ENCODE data around the gene RBBP6.

- TF ChIP-seq RFX5 (IDR thresholded peaks at IDR 0.05; ENCODE audit: low read length) (no peak), POLR2AphosphoS5 (IDR thresholded peaks at IDR 0.05; ENCODE audit: low read depth, low read length) (no peak), CTCF (IDR thresholded peaks at IDR 0.05) (no peak), CHD2 (IDR thresholded peaks at IDR 0.05; ENCODE audit: low read length, partially characterized antibody) (no peak), EP300 (IDR thresholded peaks at IDR 0.05; ENCODE audit: borderline replicate concordance in 1 of 2, low read depth in 1 of 2, low read length in 1 of 2) (no peak), TEAD4 (IDR thresholded peaks at IDR 0.05; ENCODE audit: borderline replicate concordance, insufficient read depth) (no peak), JUND (IDR thresholded peaks at IDR 0.05) (no peak), MAX (IDR thresholded peaks at IDR 0.05; ENCODE audit: low read depth) (no peak), SMC3 (IDR thresholded peaks at IDR 0.05; ENCODE audit: low read depth, low read length) (no peak), USF2 (IDR thresholded peaks at IDR 0.05; ENCODE audit: borderline replicate concordance, low read depth, low read length) (no peak), RCOR1 (IDR thresholded peaks at IDR 0.05; ENCODE audit: low read length) (no peak), NRF1 (IDR thresholded peaks at IDR 0.05; ENCODE audit: low read depth, low read length) (no peak)
These were observed 18.4 kb upstream of the RBBP6 start for GRCh38 chr16:24520983-24521382.
